Posterior vena cava (tissue), 2 donors: Measurements from ENCODE around the gene CHCT1. TPM values are rescaled to one million over a fixed set of nuclear protein-coding genes. Genes with fewer than 3 reads are reported as not detected.
"Not testable (repeated sequence)": the region's sequence is repeated elsewhere in the genome, so short reads cannot be mapped to it uniquely, and the experiment has no call there.

ENCODE experiments used
- DNase-seq: peaks from one replicate; pipeline ENCODE4 v3.0.0-alpha.2; 2020; ENCODE audit warnings: low spot score
- intact Hi-C, 2 donors: fragments of 100-400 bp; cut with DNase I; formaldehyde crosslinking; loops; one replicate each; pipeline versions ENCODE4 v1.14.1 to v1.14.2; 2022 to 2023
- total RNA-seq, 2 donors: library from RNA; stranded (reverse); fragmentation: NEBNext Ultra II Directional; extraction: Animal tissue kit (Norgen Biotek cat#: 25700); gene quantifications; one replicate each; pipeline ENCODE4 v1.2.1, GENCODE V29; 2021
- donor health status: DM: yes; HTN: yes; CAD: no.
- donor health status: DM: yes; HTN: yes; CAD: no.

Gene CHCT1
- total RNA-seq, 2 donors from 2014 or later: not detected

- intact Hi-C loops: no loop called here
- DNase-seq: no peak
These were observed 25.9 kb upstream of the CHCT1 start for GRCh38 chr17:60396412-60396811.

- intact Hi-C loops: no loop called here
These were observed 23.9 kb upstream of the CHCT1 start for GRCh38 chr17:60398227-60398959.

GRCh38 chr17:60401819-60402218, 20.5 kb upstream of the CHCT1 start:
- DNase-seq: no peak
- intact Hi-C loops: no loop called here

More at GRCh38 chr17:60398227-60398959, 23.9 kb upstream of the CHCT1 start:
- no peak for DNase-seq

GRCh38 chr17:60403523-60403810, 18.8 kb upstream of the CHCT1 start:
- intact Hi-C loops: no loop called here
- no peak for DNase-seq

- DNase-seq: no peak
- intact Hi-C loops: no loop called here
These were observed 18.3 kb upstream of the CHCT1 start for GRCh38 chr17:60403962-60404361.

DNA sequence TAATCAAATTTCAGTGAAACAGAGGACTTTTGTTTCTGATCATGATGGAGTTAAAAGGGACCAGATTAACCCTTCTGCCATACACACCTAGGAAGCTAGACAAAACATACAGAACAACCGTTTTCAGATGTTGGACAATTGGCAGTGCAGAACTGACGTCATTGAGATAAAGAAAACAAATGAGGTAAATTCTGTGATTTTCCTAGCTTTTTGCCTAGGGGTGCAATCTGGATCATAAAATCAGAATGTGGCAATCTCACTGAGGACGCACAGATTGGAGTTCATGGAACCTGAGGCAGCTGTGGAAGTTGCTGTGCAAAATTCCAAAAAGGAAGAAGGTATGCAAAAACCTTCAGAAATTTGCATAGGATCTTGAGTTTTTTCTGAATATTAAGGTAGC, 15.4 kb upstream of the CHCT1 start:
- DNase-seq: no peak
- intact Hi-C loops: no loop called here

- intact Hi-C loops: no loop called here
- DNase-seq: no peak
These were observed 12.3 kb upstream of the CHCT1 start for GRCh38 chr17:60410001-60410400.

DNA sequence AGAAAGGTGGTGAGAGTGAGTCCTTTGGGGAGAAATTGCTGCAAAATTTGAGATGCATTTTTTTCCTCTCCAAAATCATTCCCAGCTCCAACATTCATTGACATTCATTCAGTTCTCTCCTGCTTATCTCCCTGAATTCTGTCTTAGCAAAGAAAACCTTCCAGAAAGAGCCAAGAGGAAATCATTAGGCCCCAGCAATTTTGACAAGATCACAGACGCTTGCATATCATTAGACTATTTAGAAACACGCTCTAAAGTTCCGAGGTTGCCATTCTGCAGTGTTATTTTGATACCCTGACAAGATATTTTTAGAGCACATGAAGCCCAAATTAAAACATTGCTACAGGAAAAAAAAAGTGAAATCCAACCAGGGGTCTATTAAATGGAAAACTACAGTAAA, 9.6 kb upstream of the CHCT1 start:
- DNase-seq: no peak
- intact Hi-C loops: no loop called here

- intact Hi-C loops: no loop called here
These were observed 7.1 kb upstream of the CHCT1 start for GRCh38 chr17:60415146-60415545.

DNA sequence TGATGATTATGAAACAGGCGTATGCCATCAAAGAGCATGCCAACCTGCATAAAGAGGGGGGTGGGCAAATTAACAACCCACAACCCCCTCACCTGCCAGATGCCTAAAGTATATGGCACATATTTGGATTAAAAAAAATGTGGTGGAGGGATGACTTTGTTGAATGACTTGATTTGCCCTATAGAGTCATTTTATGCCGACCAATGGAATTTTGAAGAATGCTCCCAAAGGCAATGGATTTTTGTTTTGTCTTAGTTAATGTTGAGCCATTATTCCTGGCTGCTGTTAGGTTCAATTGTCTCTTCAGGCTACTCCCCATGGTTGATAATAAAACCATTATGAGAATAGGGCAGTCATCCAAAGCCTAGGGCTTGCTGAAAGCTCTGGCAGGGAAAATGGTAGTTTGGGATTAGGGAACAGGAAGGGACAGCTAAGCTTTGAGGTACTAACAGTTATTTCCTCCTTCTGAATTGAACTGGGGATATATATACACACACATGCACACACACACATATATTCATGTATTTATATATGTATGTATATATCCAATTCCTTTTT, 5.8 kb upstream of the CHCT1 start:
- intact Hi-C loops: no loop called here
- no peak for DNase-seq

More at GRCh38 chr17:60415146-60415545, 7.1 kb upstream of the CHCT1 start:
- no peak for DNase-seq

DNA sequence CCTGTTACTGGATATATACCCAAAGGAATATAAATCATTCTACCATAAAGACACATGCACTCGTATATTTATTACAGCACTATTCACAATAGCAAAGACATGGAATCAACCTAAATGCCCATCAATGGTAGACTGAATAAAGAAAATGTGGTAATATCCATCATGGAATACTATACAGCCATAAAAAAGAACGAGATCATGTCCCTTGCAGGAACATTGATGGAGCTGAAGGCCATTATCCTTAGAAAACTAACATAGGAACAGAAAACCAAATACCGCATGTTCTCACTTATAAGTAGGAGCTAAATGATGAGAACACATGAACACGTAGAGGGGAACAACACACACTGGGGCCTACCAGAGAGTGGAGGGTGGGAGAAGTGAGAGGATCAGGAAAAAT, 3.3 kb upstream of the CHCT1 start:
- DNase-seq, intact Hi-C loops: not testable (repeated sequence)

- DNase-seq, intact Hi-C loops: not testable (repeated sequence)
These were observed 2.4 kb upstream of the CHCT1 start for GRCh38 chr17:60419875-60420274.

DNA sequence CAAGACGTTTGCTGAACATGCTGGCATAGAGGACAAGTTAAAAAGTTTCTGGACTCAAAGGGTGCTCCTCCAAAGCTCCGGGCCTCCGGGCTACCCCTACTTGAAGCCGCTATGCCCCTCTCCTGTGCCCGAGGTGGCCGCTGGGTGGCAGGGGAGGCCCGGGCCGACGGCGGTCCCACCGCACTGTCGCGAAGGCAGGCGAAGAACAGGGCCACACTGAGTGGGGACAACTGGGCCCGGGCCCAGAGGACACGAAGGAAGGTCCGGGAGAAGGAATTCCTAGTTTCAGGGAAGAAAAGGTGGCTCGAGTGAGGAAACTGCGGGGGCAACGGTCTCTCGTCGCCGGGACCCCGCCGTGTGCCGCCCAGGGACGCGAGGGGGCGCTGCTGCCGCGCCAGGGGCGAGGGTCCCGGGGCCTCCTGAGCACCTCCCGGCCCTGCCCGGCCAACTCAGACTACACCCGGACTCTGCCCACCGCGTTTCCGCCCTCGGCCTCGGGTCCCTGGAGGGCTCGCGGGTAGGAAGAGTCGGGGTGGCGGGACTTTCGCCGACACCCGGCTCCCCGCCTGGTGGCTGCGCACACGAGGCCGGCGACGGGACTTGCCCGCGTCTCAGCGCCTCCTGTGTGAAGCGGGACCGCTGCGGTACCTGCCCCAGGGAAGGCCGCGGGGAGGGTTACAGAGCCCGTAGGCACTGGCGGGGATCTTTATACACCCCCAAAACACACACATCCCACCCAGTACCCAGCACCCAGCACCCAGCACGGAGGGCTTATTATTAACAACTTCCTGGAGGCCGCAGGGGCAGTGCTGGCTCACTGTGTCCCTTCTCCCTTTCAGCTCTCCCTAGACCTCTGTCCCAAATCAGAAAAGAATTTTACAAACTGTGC, 772 bp upstream of the CHCT1 start:
- DNase-seq: peak; percentile 92
- intact Hi-C loops: no loop called here

DNA sequence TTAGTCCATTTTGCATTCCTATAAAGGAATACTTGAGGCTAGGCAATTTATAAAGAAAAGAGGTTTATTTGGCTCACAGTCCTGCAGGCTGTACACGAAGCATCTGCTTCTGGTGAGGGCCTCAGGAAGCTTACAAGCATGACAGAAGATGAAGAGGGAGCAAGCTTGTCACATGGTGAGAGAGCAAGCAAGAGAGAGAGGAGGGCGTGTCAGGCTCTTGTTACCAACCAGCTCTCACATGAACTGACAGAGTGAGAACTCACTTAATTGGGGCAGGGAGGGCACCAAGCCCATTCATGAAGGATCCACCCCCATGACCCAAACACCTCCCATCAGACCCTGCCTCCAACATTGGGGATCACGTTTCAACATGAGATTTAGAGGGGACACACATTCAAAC, 1.6 kb downstream of the CHCT1 start:
- intact Hi-C loops: no loop called here
- DNase-seq: no peak

DNA sequence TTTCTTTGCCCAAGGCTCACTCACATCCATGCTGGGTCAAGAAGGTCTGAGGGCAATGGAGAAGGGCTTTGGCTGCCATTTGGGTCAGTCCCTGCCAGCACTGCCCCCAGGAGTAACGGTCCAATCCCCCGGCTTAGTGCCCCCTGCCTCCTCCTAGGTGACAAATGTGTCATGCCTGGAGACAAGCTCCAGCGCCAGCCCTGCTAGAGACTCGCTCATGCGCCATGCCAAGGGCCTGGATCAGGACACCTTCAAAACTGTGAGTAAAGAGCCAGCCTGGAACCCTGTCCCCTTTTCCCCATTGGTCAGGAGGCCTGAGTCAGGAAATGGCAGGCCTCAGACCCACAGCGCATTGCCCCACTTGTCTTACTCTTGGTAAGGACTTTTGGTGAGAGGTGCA, 3.3 kb downstream of the CHCT1 start:
- intact Hi-C loops: no loop called here
- no peak for DNase-seq

- DNase-seq: no peak
- intact Hi-C loops: no loop called here
These were observed 4.3 kb downstream of the CHCT1 start for GRCh38 chr17:60426596-60426995.

GRCh38 chr17:60428491-60428890, 6.2 kb downstream of the CHCT1 start:
- intact Hi-C loops: not testable (repeated sequence)

DNA sequence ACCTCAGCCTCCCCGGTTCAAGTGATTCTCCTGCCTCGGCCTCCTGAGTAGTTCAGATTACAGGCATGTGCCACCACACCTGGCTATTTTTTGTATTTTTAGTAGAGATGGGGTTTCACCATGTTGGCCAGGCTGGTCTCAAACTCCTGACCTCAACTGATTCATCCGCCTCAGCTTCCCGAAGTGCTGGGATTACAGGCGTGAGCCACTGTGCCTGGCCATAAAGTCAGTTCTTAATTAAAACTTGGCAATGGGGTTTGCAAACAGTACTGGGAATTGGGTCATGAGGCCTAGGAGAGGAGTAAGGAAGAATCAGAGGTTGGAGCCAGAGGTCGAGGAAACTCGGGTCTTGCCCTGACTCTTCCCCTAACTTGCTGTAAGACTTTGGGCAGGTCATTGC, 8.3 kb downstream of the CHCT1 start:
- intact Hi-C loops: loop anchor here in 1 of 2 donors (10.0 kb wide), 1 partner anchor 326 kb away; no protein-coding TSS in a partner anchor

More at GRCh38 chr17:60428491-60428890, 6.2 kb downstream of the CHCT1 start:
- DNase-seq: not testable (repeated sequence)

DNA sequence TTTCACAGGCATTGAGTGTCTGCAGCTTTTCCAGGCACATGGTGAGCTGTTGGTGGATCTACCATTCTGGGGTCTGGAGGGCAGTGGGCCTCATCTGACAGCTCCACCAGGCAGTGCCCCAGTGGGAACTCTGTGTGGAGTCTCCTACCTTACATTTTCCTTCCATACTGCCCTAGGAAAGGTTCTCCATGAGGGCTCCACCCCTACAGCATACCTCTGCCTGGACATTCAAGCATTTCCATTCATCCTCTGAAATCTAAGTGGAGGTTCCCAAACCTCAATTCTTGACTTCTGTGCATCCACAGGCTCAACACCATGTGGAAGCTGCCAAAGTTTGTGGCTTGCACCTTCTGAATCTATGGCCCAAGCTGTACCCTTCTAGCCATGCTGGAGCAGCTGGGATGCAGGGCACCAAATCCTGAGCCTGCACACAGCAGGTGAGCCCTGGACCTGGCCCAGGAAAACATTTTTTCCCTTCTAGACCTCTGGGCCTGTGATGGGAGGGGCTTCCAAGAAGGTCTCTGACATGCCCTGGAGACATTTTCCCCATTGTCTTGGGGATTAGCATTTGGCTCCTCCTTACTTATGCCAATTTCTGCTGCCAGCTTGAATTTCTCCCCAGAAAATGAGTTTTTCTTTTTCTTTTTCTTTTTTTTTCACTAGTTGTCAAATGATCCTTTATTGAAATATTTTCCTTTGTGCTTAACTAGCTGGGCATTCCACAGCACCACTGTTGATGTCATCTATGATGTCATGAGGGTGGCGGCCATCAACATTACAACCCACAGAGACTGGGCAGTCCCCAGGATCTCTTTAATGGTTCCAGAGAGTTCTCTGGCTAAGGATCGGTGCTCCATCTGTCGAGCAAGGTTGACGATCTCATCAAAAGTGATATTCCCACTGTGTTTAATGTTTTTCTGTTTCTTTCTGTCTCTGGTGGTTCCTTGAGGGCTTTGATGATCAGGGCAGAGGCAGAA, 11.0 kb downstream of the CHCT1 start:
- intact Hi-C loops: loop anchor here in 1 of 2 donors (10.0 kb wide), 1 partner anchor 329 kb away; no protein-coding TSS in a partner anchor
- not testable (repeated sequence) for DNase-seq

More for the DNA sequence above, 8.3 kb downstream of the CHCT1 start:
- not testable (repeated sequence) for DNase-seq
